NCI-H82 treated with DMSO at 0.1 percent for 48 hours (cell line): ENCODE data around the gene SF1.

ENCODE experiments used
- DNase-seq: peaks from one replicate; lab custom pipeline; 2025; ENCODE audit not compliant: unreplicated experiment; lab: John Stamatoyannopoulos, UW

Gene SF1

DNA sequence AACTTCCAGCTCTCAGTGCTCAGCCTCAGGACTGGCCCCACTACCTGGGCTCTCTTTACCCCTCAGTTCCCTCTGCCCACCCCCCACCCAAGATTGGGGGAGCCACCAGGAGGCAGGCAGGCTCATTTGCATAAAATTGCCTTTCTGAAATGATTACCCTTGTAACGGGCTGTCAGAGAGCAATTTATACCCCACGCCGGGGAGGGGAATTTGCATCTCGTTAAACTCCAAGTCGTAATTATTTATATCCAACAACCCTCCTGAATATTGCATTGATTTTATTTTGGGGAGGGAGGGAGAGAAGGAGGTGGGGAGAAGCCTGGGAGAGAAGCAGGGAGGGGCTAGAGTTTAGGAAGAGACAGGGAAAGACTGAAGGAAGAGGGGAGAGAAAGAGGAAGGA, 63.7 kb downstream of the SF1 start:
- DNase-seq: no peak
